ENCODE results near the gene COG2.
"Not testable (repeated sequence)": the region's sequence is repeated elsewhere in the genome, so short reads cannot be mapped to it uniquely, and the experiment has no call there.

The COG2 gene

GRCh38 chr1:230702934-230703678 lies 60.8 kb downstream of the COG2 start:
- no peak for DNase-seq

- no peak for DNase-seq
These were observed 61.6 kb downstream of the COG2 start for GRCh38 chr1:230703679-230704385.

GRCh38 chr1:230704830-230705229 lies 62.5 kb downstream of the COG2 start:
- DNase-seq: no peak

- no peak for DNase-seq
These were observed 63.2 kb downstream of the COG2 start for GRCh38 chr1:230705289-230706019.

- no peak for DNase-seq
These were observed 63.9 kb downstream of the COG2 start for GRCh38 chr1:230706020-230706699.

GRCh38 chr1:230706887-230707731 lies 64.8 kb downstream of the COG2 start:
- no peak for DNase-seq

GRCh38 chr1:230707732-230708630 lies 65.7 kb downstream of the COG2 start:
- DNase-seq: no peak

- no peak for DNase-seq
These were observed 66.6 kb downstream of the COG2 start for GRCh38 chr1:230708631-230709580.

GRCh38 chr1:230709619-230710542 lies 67.6 kb downstream of the COG2 start:
- DNase-seq: no peak

GRCh38 chr1:230710543-230710904 lies 68.2 kb downstream of the COG2 start:
- no peak for DNase-seq

GRCh38 chr1:230711245-230711644 lies 69.0 kb downstream of the COG2 start:
- no peak for DNase-seq

GRCh38 chr1:230712470-230712942 lies 70.2 kb downstream of the COG2 start:
- DNase-seq: no peak

GRCh38 chr1:230713138-230713537 lies 70.9 kb downstream of the COG2 start:
- DNase-seq: no peak

- DNase-seq: no peak
These were observed 71.2 kb downstream of the COG2 start for GRCh38 chr1:230713547-230713914.

GRCh38 chr1:230713915-230714764 lies 71.9 kb downstream of the COG2 start, which contains the start of gene AGT:
AGT (minus strand) TSS chr1:230714122; CDS start chr1:230710823, 3,299 bp downstream.
- DNase-seq: no peak

- DNase-seq: no peak
These were observed 73.2 kb downstream of the COG2 start for GRCh38 chr1:230715510-230715909.

- not testable (repeated sequence) for DNase-seq
These were observed 74.2 kb downstream of the COG2 start for GRCh38 chr1:230716453-230716852.

GRCh38 chr1:230717251-230717650 lies 75.0 kb downstream of the COG2 start:
- no peak for DNase-seq
